Esophagus mucosa (tissue), 1 donor: ENCODE results near the gene CCSER2. TPM values are rescaled to one million over a fixed set of nuclear protein-coding genes. Genes with fewer than 3 reads are reported as not detected.
"Not testable (repeated sequence)": the region's sequence is repeated elsewhere in the genome, so short reads cannot be mapped to it uniquely, and the experiment has no call there.

Experiments used
- ATAC-seq: fragments of 200-7000 bp; cut with Tn5 transposase; one replicate; pipeline ENCODE4 v1.9.1; 2020
- total RNA-seq: library from RNA; stranded (reverse); gene quantifications from one replicate; pipeline ENCODE4 v1.2.4, GENCODE V29; 2023
- donor health status: DM: yes; HTN: yes; CAD: no.

Gene CCSER2
- total RNA-seq, 1 donor from 2014 or later = 43.4 TPM

DNA sequence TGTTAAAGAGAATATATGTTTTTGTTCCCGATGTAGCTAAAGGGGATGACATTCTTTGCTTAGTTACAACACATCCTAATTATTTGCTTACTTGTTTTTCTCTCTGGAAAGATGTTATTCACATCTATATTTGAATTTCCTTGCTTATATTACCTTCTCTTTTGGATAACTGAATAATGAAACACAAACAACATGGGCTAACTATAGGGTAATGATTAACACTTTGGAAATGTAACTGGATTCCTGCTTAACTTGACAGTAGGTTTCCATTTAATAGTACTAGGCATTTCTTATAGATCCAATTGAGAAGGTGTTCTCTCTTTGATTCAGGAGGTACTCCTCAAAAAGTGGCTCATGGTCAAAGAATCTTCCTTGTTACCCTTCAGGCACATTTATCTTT, 141.1 kb downstream of the CCSER2 start:
- no peak for ATAC-seq

DNA sequence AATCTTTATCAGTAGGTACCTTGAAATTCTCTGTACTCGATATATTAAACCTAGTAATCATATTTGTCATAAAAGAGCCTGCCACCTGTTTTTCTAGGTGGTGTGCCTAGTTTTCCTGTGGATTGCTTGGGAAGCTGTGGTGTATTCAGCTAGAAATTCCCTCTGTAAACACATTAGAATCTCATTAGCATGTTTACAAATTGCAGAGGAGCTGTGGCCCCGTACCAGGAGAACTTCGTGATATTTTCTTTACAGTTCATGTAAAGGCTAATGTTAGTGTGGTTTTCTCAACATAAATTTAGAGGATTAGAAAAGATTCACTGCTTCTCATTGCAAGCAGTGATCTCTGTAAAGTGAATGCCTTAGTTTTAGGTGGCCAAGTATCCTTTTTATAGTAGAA, 144.7 kb downstream of the CCSER2 start:
- ATAC-seq = no peak

DNA sequence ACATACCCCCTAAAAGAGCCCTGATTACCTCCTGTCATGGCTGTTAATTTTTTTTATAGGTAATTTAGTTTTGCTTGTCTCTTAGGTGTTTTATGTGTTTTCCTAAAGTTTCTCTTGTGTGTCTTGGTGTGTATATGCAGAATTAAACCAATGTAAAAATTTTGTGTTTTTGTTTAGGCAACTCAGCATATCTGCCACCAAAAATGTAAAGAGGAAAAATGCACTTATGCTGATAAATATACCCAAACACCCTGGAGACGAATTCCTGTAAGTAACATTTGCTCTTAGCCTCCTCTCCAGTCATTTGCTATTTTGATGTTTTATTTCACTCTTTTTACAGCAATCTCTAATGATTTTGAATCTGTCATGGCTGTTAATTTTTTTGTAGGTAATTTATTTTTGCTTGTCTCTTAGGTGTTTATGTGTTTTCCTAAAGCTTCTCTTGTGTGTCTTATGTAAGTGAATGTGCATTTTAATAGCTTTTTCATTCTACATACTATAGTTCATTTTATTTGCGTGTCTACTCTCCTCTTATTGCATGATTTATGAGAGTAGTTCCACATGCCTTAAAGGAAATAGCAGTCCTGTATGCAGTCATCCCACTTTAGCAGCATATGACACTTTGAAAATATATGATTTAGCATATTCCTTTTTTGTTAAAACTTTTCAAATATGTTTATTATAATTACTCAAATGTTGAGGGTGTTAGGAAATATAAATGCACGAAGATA, 149.2 kb downstream of the CCSER2 start:
- no peak for ATAC-seq

DNA sequence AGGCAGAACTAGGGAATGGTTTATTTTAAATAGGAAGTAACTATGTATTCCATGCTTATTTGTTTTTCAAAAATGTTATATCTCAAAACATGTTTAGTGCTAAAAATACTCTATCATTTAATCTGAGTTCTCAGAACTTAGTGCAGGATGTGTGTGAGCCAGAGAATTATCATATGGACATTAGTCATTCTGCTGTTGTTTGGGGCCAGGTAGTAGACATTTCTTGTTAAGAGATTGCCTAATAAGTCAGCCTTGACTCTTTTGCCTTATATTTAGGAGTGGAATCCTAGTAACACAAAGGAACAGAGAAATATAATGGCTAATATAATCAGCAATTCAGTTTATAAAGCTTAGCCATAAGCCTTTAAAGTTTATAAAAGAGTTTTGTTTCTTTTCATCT, 149.8 kb downstream of the CCSER2 start:
- ATAC-seq = no peak

DNA sequence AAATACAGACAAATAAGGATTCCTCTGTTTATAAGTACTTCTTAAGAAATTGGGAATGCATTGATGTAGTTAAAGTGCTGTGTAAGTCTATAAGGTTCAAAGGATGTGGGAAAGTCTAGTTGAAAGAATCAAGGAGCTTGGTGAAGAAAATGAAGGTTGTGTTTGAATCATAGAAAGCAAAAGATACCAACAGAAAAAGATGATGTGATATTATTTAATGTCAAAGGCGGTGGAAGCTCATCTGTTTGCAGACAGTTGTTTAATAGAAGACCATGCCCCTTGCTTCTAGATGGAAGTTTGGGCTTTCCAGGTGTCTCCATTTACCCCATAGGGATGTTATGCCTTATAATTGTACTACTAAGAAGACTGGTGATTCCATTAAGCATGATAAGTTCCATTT, 150.3 kb downstream of the CCSER2 start:
- ATAC-seq = no peak

DNA sequence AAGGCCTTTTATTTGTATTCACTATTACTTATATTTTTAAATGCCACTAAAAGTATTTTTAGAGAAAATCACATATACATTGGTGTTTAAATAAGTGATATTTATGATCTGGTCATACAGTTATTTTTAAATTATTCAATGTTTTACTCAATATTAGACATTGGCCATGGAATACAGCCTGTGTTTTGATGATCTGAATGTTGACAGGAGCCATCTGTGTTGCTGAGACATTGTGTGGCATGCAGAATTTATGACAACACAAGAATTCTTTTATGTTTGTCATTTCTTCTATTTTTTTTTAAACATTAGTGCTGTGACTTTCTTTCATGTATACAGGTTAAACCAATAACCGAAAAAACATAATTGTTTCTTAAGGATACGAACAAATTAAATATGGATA, 156.2 kb downstream of the CCSER2 start:
- no peak for ATAC-seq

DNA sequence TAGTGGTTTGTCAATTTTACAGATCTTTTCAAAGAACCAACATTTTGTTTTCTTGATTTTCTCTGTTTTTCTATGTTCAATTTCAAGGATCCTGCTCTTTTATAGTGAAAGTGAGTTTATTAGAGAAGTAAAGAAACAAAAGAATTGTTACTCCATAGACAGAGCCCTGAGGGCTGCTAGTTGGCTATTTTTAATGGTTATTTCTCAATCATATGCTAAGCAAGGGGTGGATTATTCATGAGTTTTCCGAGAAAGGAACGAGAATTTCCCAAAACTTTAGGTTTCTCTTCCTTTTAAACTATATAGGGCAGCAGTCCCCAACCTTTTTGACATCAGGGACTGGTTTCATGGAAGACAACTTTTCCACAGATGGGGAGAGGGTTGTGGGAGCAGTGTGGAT, 165.0 kb downstream of the CCSER2 start:
- no peak for ATAC-seq

DNA sequence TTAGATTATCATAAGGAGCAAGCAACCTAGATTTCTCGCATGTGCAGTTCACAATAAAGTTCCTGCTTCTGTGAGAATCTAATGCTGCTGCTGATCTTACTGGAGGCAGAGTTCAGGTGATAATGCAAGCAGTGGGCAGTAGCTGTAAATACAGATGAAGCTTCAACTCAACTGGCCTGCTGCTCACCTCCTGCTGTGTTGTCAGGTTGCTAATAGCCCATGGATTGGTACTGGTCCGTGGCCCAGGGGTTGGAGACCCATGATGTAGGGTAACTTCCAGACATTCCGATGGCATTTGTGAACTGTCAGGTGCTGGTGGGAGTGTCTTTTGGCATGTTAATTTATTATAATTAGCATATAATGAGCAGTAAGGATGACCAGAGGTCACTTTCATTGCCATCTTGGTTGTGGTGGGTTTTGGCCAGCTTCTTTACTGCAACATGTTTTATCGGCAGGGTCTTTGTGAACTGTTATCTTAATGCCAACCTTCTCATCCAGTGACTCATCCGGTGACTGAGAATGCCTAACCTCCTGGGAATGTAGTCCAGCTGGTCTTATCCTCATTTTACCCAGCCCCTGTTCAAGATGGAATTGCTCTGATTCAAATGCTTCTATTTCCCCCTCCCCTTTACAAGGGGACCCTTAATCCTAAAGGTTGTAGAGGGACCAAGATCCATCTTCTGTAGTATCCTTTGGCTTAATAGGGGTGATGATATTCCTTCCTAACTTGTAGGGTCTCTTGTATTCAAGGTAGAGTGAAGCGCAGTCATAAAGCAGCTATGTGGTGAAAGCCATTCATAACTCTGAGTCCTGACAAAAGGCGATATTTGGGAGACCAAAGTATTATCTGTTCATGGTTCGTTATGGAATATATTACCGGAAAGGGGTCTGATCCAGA, 165.8 kb downstream of the CCSER2 start:
- peak; percentile 71 for ATAC-seq

DNA sequence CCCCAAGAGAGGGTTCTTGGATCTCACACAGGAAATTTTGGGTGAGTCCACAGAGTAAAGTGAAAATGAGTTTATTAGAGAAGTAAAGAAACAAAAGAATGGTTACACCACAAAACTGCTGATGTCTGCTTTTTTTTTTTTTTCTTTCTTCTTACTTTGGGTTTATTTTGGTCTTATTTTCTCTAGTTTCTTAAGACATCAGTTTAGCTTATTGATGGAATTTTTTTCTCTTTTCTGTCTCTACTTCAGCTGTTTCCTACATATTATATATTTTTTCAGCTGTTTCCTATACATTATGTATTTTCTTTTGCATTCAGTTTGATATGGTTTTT, 166.4 kb downstream of the CCSER2 start:
- no peak for ATAC-seq

DNA sequence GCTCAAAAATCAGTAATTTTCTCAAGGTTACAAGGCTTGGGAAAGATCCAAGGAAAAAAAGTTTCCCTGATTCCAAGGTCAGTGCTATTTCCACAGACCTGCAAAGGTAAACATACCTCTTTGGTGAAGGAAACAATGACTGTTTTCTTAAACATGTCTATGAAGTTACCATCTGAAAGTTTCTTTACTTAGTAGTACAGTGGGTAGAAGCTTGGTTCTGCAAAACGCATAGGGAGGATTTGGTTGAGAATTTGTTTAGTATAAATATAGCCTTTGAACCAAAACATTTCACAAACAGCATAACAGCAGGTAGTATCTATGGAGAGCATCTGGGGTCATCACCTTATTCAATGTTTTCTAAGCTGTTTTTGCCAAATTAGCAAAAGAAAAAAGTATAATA, 169.6 kb downstream of the CCSER2 start:
- ATAC-seq = no peak

DNA sequence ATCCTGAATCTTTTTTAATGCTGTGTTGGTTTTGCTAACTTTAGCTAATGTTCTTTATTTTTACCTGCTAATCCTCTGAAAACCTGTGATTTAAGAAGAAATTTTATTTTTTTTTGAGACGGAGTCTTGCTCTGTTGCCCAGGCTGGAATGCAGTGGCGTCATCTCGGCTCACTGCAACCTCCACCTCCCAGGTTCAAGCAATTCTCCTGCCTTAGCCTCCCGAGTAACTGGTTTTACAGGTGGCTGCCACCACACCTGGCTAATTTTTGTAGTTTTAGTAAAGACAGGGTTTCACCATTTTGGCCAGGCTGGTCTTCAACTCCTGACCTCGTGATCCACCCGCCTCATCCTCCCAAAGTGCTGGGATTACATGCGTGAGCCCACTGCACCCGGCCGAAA, 170.7 kb downstream of the CCSER2 start:
- ATAC-seq = not testable (repeated sequence)

DNA sequence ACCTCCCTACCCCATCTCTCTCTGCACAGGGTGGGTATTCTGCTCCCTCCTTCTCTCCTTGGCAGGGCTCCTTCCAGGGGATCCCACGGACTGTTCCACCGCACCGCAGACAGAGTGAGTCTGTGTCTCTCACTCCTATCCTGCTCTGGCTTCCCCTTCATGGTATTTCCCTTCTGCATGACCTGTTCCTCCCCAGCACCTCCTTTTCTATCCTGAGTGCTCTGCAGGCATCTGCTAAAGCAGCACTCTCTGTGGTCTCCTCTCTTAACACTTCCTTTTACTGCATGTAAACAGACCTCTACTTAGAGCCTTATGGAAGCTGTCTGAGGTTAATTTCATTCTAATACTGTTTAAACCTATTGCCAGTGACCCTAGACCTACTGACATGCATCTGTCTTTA, 171.5 kb downstream of the CCSER2 start:
- ATAC-seq = no peak

DNA sequence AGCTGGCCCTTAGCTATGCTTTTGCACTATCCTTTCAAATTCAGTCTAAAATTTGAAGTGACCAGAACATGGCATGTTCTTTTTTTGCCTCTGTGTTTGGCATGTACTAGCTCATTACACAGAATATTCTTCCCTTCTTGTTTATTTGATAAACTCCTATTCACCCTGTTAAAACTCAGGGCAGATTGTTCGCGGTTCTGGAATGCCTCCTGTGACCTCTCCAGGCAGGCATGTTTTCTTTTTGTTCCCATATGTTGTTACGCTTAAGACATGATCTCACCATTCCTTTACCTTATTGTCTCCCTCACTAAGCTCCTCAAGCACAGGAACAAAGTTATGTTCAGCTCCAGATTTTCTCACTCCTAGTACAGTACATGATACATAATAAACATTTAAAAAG, 181.7 kb downstream of the CCSER2 start:
- no peak for ATAC-seq

DNA sequence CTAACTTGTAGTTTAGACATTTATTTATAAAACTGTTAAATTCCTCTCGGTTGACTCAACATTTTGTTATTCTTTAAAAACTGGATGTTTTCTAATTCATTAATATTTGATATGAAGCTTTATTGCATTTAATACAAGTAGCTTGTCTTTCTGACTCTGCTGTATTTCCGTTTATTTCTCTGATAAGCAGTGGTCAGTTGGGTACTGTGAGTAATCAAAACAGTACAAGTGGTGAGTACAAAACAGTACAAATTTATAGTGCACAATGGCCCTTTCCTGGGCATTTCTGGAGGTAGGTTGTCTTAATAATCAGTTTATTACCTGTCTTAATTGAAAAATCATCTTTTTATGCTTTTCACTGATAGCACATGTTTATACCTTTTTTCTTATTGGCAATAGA, 182.7 kb downstream of the CCSER2 start:
- no peak for ATAC-seq

DNA sequence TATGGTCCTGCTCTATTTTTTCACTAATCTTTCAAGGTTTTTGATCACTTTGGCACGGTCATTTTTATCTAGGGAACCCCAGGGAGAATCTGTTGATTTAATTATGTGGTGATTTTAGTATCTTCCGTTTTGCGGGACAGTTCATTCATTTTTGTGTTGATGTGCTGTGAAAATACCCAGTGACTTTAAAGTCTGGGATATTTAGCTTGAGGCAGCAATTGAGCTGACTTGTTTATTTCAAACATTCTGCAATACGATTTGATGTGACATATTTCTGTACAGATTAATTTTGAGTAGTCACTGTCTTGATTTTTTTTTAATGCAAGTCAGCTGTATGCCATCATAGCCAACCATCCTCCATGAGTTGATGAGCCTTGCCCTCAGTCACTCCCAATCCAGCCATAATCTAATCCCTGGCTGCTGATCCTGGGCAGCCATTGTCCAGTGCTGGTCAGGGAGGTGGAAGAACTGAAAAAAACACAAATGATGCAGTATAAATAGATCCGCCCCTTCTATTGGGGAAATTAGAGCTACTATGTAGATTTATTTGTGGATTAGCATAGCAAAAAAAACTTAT, 183.4 kb downstream of the CCSER2 start:
- no peak for ATAC-seq

DNA sequence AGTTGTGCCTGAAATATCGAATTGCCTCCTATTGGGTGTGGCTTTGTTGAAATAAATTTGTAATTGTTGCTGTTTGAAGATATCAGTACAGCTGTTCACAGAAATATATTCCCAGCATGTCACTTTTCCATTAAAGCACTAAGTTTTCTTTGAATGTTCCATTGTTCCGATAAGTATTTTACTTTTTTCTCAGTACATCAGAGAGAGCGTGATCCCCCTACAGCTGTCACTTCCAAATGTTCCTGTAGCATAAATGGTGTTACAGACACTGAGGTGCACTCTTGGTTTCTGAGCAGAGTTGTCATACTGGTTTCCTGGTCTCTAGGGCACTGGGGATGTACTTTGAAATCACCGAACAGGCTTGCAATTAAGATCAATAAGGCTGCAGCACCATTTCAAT, 189.2 kb downstream of the CCSER2 start:
- ATAC-seq = no peak

DNA sequence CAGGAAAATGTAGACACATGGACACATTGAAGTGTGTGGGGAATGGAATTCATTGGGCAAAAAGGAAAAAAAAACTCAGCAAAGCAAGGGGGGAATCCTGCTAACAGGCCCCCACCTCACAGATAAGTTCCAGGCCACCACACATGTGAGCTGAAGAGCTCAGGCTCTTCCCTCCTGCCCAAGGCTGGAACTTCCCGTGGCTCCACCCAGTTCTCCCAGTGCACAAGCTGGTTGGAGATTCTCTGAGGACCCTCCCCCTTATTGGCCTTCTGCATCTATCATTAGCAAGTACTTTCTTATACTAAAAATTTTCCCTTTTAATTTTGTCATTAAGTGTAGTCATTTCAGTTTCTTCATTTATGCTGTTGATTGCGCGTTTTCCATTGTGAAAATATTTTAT, 190.8 kb downstream of the CCSER2 start:
- no peak for ATAC-seq

DNA sequence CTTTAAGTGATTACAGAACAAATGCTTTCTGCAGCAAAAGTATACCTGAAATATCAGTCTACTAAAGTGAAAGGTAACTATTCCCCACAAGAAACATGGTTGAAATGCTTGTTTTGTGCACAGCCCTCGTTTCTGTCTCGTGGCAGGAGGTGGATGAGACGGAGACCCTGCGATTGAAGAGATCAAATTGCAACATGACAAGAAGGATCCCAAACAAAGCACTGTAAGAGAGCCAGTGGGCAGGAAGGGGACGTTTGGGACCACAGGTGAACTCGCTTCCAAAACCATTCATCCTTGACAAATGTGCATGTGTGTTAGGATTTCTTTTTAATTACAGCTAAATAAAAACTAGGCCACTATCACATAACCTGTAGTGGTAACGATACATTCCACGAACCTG, 192.6 kb downstream of the CCSER2 start:
- no peak for ATAC-seq

DNA sequence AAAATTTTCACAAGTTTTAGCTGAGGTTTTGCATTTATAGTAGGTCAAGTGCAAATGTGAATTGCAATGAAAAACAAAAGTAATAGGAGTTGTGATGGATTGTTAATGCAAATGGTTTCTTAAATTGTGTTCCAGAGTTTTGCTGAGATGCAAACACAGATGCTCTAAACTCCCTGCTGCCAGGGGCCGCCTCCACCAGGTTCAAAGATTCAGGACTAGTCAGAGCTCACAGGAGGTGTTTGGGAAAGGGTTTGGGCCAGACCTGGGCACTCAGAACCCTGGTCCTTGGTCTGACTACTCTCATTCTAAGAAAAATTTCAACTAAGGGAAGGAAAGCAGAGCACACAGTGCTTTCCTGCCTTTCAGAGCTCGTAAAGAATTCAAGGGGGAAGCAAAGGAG, 193.1 kb downstream of the CCSER2 start:
- no peak for ATAC-seq

DNA sequence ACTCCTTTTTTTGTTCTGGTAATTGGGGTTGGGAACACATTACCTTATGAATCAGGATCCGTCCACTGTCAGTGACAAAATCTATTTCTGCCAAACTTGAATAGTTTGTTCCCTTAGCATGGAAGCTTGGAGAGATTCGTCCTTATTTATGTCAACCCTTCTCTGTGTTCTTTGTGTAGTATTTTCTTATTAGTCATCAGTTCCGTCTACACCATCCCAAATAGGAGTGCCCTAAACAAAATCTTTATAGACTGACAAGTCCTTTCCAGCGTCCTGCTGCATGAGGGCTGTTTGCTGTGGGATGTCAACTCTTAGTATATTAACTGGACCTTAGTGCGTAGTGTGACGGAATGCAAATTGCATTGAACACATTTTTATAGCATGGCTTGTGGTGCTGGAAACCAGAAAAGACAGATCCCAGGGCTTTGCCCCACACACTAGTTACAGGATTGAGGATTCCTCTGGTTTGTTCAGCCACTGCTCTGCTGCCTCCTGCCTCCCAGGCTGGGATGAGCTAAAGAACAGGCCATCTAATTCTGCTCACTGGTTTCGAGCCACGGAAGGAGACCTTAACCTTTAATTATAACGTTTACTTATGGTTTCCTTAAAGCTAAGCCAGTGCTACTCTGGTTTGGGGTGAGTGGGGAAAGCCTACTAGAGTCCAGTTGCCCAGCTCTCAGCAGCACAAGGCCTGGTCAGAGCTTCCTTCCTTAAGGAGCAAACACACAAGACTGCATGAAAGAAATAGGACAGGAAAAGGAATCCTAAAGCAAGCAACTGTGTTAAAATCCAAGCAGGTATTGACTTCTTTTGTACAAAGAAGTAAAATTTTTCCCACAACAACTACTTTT, 194.4 kb downstream of the CCSER2 start:
- ATAC-seq = peak; percentile 78

DNA sequence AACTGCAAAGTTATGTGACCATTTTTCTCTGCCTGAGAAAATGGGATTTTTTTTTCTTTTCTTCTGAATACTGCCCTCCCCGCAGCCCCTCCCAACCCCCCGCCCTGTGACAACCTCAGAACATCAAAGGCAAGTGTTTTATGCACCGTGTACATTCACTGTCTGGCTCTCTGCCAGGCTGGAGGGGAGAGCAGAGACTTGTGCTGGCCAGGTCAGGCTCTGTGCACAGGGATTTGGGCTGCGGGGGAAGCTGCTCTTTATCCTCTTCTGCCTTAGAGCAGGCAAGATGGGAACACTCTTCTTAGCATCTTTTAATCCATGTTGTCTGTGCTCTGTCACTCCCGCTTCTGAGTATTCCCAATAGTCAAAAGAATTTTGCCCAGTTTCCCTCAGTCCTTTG, 195.1 kb downstream of the CCSER2 start:
- peak; percentile 17 for ATAC-seq

DNA sequence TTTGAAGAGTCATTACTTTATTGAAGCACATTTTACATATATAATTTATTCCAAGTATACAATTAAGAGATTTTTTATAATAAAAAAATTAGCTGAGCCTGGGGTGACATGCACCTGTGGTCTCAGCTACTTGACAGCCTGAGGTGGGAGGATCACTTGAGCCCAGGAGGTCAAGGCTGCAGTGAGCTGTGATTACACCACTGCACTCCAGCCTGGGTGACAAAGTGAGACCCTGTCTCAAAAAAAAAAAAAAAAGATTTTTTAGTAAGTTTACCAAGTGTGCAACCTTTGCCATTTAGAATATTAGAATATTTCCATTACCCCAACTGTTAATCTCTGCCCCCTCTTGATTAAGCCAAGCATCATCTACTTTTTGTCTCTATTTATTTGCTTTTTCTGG, 196.0 kb downstream of the CCSER2 start:
- no peak for ATAC-seq
